GM19238 (cell line): ENCODE data around the gene XRRA1.
"Not testable (repeated sequence)": the region's sequence is repeated elsewhere in the genome, so short reads cannot be mapped to it uniquely, and the experiment has no call there.

Source experiments
- DNase-seq: peaks from one replicate; pipeline ENCODE4 v3.0.0; 2011; ENCODE audit warnings: low spot score; ENCODE audit not compliant: insufficient read length

The XRRA1 gene

DNA sequence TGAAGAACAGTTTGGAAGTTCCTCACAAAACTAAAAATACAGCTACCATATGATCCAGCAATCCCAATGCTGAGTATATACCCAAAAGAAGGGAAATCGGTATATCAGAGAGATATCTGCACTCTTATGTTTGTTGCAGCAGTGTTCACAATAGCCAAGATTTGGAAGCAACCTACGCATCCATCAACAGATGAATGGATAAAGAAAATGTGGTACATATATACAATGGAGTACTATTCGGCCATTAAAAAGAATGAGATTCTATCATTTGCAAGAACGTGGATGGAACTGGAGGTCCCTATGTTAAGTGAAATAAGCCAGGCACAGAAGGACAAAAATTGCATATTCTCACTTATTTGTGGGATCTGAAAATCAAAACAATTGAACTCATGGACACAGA lies 46.5 kb downstream of the XRRA1 start:
- DNase-seq: no peak

GRCh38 chr11:74896311-74896710 lies 52.6 kb downstream of the XRRA1 start:
- no peak for DNase-seq

GRCh38 chr11:74895340-74896116 lies 53.4 kb downstream of the XRRA1 start:
- no peak for DNase-seq

DNA sequence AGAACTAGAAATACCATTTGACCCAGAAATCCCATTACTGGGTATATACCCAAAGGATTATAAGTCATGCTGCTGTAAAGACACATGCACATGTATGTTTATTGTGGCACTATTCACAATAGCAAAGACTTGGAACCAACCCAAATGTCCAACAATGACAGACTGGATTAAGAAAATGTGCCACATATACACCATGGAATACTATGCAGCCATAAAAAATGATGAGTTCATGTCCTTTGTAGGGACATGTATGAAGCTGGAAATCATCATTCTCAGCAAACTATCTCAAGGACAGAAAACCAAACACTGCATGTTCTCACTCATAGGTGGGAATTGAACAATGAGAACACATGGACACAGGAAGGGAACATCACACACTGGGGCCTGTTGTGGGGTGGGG lies 55.9 kb downstream of the XRRA1 start:
- not testable (repeated sequence) for DNase-seq

- DNase-seq: no peak
Observed at GRCh38 chr11:74877132-74877531, 71.8 kb downstream of the XRRA1 start.

DNA sequence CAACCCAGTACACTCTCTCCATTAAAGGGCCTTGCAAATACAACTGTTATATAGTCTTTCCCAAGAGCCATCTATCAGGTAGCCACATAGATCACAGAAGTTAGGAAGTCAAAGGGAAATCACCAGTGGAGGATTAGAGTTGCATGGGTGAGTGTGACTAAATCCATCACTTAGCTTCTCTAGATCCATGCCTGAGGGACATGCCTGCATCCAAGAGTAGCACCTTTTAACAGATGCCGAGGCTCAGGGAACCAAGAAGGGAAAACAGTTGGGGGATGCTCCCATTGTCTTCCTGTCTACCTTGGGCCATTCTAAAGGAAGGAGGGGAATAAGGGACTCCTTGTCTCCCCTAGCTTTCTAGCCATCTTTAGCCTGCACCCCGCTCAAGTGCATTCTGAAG lies 77.9 kb downstream of the XRRA1 start:
- DNase-seq: no peak

DNA sequence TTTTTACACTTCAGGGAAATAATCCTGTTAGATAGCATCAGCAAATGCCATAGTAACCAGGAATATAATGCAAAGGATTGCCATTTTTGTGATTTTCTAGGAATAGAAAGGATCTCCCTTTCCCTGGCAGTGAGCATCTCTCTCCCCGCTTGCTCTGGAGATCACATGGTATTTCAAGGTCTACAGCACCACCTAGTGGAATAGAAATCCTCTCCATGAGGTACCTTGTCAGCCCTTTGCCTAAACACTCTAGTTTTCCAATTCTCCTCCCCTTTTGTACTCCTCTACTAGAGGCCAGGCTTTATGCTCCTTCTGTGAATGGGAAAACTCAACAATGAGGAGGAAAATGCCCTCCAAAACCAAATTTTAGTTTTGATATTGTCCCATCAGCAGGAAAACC lies 78.4 kb downstream of the XRRA1 start:
- DNase-seq: no peak

GRCh38 chr11:74866557-74866956 lies 82.3 kb downstream of the XRRA1 start:
- DNase-seq: no peak

GRCh38 chr11:74863410-74863809 lies 85.5 kb downstream of the XRRA1 start:
- DNase-seq: no peak

- DNase-seq: no peak
Observed at GRCh38 chr11:74860743-74861142, 88.1 kb downstream of the XRRA1 start.

GRCh38 chr11:74853223-74853622 lies 95.7 kb downstream of the XRRA1 start:
- no peak for DNase-seq

- no peak for DNase-seq
Observed at GRCh38 chr11:74849525-74850391, 99.1 kb downstream of the XRRA1 start.

GRCh38 chr11:74847895-74848294 lies 101.0 kb downstream of the XRRA1 start:
- no peak for DNase-seq

GRCh38 chr11:74847395-74847794 lies 101.5 kb downstream of the XRRA1 start:
- no peak for DNase-seq

DNA sequence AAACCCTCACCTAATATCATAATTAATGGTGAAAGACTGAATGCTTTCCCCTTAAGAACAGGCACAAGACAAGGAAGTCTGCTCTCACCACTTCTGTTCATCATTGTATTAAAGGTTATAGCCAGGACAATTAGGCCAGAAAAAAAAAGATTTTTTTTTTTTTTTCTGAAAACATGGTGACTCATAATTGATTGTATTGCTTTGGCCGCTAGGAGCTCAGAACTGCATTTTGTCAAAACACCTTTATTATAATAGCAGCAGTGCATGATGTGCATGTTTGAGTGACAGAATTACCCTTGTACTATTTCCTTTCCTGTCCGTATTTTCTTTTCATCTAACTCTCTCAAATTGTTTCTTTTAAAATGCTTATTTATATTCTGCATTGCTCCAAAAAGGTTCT lies 102.1 kb downstream of the XRRA1 start:
- no peak for DNase-seq

DNA sequence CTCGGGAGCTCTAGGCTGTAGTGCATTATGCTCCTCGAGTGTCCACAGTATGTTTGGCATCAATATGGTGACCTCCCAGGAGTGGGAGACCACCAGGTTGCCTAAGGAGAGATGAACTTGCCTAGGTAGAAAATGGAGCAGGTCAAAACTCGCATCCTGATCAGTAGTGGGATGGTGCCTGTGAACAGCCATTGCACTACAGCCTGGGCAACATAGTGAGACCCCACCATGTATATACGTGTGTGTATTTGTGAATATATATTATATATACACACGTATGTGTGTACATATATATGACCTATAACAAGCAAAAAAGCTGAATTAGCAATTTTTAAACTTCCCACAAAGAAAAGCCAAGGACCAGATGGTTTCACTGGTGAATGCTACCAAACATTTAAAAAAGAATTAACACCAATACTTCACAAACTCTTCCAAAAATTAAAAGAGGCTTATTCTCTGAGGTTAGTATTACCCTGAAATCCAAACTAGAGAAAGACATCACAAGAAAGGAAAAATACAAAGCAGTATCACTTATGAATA lies 102.8 kb downstream of the XRRA1 start:
- DNase-seq: no peak

DNA sequence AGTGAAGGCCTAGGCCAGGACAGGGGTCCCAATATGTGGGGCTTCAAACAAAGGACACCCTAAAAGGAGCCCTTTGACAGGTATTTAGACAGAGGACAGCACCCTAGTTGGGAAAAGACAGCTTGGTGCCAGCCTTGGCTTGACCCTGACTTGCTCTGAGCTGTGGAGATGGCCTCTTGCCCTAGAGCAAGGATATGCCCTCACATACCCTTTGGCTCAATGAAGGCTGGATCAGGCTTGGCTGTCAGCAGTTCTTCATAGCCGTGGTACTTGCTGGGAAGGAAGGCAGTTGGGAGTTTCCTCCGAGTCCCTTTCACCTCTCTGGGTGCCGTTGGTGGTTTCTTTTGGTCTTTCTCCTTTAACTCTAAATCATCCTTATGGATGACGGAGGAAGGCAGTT lies 104.0 kb downstream of the XRRA1 start:
- DNase-seq: no peak

DNA sequence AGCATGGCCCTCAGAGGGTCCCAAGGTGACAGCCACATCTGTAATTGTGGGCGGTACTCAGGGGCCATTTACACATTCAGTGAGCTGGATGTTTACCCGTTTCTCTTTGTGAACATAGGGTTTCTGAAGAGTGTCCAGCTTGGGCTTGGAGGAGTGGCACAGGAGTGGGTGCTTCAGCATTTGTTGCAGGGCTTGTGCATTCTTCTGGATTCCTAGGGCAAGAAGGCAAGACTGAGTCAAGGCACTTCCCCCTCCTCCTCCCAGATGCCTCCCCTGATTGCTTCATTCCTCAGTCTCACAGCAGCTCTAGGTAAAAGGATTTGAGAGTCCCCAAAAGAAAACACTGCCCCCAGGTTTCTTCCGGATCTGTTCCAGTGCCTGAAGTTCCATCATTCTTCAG lies 104.8 kb downstream of the XRRA1 start:
- DNase-seq: no peak

- DNase-seq: no peak
Observed at GRCh38 chr11:74842967-74843366, 105.9 kb downstream of the XRRA1 start.

DNA sequence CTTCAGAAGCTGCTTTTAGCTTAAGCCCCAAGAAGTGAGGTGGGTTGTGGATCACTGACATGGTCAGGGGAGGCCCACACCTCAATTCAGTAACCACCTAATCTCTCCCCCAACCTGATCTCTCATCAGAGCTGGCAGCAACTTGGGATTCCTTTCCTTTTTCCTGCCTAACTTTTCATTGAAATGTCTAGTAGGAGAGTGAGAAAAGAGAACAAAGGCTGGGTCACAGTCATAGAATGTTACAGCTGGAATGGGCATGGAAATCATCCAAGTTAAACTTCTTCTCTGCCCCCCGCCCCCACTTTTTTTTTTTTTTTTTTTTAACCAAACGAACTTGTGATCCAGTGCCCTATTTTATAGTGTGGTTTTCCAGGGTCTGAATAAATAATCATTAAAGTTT lies 108.4 kb downstream of the XRRA1 start:
- DNase-seq: no peak

GRCh38 chr11:74839971-74840370 lies 108.9 kb downstream of the XRRA1 start:
- DNase-seq: no peak

GRCh38 chr11:74839446-74839845 lies 109.4 kb downstream of the XRRA1 start:
- DNase-seq: no peak
